NB4 (cell line): Measurements from ENCODE around the gene SLC7A6.
A peak's percentile ranks its signal among the peaks of the same experiment; 100 is the strongest.

Experiments
- DNase-seq: peaks from one replicate; pipeline ENCODE4 v3.0.0; 2010; ENCODE audit warnings: low read depth
- H3K4me3 ChIP-seq: one replicate; pipeline ENCODE4 v1.5.1; 2011; ENCODE audit warnings: mild to moderate bottlenecking, low read depth, low read length, moderate library complexity
- MYC ChIP-seq: IDR thresholded peaks from 2 replicates; pipeline ENCODE4 v1.6.1; 2011; ENCODE audit warnings: low read depth, low read length
- POLR2A ChIP-seq: IDR thresholded peaks from 2 replicates; pipeline ENCODE4 v1.6.1; 2011; ENCODE audit warnings: mild to moderate bottlenecking; ENCODE audit not compliant: insufficient read length; ENCODE audit errors: extremely low read depth
- TF ChIP-seq, protein P1 (sequence below): IDR thresholded peaks from one replicate; pipeline ENCODE4 v1.5.1; 2012; ENCODE audit warnings: low read depth, low read length
- TF ChIP-seq, protein P2 (sequence below): IDR thresholded peaks from 2 replicates; pipeline ENCODE4 v1.6.1; 2011; ENCODE audit warnings: low read depth, low read length

SLC7A6 gene

DNA sequence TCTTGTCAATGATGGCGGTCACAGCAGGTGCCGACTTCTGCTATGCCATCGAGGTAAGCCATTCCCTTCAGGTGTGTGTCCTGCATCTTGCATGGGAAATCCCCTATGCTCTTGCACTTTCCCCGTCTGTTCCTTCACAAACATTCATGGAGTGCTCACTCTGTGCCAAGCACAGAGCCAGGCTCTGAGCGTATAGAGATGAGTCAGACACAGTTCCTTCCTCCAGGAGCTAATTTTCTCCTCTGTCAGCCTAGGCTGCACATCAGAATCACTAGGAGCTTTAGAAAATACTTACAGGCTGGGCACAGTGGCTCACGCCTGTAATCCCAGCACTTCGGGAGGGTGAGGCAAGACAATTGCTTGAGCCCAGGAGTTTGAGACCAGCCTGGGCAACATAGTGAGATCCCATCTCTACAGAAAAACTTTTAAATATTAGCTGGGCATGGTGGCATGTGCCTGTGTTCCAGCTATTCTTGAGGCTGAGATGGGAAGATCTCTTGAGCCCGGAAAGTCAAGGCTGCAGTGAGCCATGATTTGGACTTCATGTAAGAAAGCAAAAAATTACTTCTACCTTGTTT, 60.5 kb downstream of the SLC7A6 start:
- TF ChIP-seq, protein P1, sequence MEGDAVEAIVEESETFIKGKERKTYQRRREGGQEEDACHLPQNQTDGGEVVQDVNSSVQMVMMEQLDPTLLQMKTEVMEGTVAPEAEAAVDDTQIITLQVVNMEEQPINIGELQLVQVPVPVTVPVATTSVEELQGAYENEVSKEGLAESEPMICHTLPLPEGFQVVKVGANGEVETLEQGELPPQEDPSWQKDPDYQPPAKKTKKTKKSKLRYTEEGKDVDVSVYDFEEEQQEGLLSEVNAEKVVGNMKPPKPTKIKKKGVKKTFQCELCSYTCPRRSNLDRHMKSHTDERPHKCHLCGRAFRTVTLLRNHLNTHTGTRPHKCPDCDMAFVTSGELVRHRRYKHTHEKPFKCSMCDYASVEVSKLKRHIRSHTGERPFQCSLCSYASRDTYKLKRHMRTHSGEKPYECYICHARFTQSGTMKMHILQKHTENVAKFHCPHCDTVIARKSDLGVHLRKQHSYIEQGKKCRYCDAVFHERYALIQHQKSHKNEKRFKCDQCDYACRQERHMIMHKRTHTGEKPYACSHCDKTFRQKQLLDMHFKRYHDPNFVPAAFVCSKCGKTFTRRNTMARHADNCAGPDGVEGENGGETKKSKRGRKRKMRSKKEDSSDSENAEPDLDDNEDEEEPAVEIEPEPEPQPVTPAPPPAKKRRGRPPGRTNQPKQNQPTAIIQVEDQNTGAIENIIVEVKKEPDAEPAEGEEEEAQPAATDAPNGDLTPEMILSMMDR = no peak
- TF ChIP-seq POLR2A (no peak), MYC (no peak)
- TF ChIP-seq, protein P2, sequence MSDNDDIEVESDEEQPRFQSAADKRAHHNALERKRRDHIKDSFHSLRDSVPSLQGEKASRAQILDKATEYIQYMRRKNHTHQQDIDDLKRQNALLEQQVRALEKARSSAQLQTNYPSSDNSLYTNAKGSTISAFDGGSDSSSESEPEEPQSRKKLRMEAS = no peak
- H3K4me3 ChIP-seq = no peak overlapping the region
- DNase-seq = no peak

DNA sequence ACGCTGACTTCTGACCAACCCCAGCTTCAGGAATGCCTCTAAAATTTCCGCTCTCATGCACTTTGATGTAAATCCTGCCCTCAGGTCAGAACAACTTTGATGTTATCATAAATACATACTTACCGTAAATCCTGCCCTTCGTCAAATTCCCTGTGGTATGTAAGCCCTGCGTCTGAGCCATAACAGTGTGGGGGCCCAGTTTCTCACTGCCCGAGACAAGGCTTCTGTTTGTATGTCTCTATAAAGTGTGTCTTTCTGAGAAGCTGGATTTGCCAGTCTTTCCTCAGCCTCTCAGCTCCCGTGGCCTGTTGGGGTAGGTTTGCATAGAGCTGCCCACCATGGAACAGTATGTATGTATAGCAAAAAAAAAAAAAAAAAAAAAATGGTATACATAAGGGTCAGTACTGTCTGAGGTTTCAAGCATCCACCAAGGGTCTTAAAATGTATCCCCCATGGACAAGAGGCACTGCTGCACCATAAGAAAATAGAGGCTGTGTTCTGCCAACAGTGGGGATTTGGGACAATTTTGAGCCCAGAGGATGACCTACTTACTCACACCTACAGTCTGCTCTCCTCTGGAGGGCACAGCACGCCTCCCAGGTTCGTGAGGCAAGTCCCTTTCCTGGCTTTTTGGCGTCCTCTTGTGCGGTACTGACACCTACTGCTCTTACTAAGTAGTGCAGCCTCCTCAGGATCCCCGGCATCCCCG, 64.0 kb downstream of the SLC7A6 start:
- no peak overlapping the region for H3K4me3 ChIP-seq
- DNase-seq = peak; percentile 85
- TF ChIP-seq POLR2A (no peak), MYC (no peak)
- TF ChIP-seq, protein P2 = no peak
- TF ChIP-seq, protein P1 = peak; percentile 82

DNA sequence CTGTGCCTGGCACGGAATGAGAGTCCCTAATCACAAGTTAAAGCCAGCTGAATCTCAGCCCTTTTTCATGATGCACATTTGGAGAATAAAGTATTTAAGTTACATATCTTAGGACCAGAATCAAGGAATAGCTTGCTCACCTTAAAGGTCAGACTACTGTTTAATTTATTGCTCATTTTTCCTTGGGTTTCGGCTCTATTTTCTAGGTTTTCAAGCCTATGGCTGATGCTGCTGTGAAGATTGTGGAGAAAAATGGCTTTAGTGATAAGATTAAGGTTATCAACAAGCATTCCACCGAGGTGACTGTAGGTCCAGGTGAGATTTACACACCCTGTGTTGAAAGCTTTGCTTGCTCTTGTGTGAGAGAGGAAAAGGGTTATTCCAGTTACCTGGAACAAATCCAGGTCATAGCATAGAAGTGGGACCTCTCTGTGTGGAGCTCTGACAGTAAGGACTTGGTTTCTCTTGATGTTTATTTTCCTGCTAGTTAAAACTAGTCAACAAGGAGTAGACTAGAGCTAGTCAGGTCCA, 64.6 kb downstream of the SLC7A6 start:
- no peak overlapping the region for H3K4me3 ChIP-seq
- TF ChIP-seq, protein P1 = no peak
- no peak for DNase-seq

DNA sequence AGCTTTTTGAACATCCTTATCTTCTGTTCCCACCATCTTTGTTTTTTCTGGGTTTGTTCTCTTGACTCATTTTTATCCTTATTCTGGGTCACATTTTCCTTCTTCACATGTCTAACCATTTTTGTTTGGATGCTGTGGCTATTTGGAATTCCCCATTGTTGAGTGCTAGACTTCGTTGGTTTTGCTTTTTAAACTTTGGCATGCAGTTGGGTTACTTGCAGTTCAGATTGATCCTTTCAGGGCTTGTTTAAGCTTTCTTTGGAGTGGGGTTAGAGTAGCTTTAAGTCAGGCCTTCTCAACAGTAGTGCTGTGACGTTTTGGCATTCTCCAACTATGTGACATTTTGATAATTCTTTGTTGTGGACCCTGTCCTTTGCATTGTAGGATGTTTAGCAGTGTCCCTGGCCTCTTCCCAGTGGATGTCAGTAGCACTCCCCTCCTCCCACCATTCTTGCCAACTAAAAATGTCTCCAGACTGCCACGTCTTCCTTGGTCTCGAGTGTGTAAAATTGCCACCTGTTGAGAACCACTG, 67.6 kb downstream of the SLC7A6 start:
- TF ChIP-seq, protein P1 = no peak
- TF ChIP-seq MYC = no peak
- TF ChIP-seq, protein P2 = no peak
- TF ChIP-seq POLR2A = no peak
- DNase-seq = no peak
- H3K4me3 ChIP-seq = no peak overlapping the region

DNA sequence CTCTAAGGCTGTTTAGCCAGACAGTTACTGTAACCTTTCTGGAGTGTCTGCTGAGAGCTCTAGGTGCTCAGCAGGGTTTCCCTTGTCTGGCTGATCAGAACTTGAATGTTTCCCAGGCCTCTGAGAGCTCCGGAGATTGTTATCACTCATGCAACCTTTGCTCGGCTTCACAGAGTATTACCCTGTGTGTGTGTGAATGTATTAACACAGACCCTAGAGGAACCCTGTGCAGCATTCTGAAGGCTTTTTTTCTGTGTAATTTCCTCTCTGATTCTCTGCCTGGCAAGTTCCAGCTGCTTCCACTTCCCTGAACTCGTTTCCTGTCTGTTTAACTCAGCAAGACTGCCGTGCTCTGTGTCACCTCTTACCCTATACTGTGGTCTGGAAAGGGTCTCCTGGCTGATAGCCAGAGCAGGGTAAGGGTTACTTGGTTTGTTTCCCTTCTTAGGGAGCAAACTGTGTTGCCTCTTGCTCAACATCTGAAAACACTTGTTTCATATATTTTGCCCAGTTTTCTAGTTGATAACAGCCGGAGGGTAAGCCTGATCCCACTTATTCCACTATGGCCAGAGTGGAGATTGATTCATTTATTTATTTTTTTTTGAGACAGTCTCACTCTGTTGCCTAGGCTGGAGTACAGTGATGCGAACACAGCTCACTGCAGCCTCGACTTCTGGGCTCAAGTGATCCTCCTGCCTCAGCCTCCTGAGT, 68.2 kb downstream of the SLC7A6 start:
- TF ChIP-seq, protein P1 = no peak
- TF ChIP-seq POLR2A (no peak), MYC (no peak)
- TF ChIP-seq, protein P2 = no peak
- DNase-seq = peak; percentile 77
- H3K4me3 ChIP-seq = no peak overlapping the region
